ENCODE results near the gene PLXNA3.

Gene PLXNA3

DNA sequence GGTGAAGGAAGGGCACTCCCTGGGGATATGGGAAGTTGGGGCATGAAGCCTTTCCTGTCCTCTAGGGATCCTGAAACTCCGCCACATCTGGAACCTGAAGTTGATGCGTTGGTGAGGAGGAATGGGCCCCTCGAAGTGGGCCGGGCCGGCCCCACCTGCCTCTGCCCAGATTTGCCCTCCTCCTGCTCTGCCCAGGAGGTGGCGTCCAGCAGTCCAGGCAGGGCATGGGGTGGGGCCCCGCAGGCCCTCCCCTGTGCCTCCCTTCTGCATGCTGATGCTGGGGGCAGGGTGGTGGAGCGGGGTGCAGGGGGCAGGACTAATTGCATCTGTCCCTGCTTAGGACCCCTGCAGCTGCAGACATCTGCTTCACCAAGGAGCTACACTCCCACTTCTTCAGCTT lies 44.9 kb upstream of the PLXNA3 start:
- Histone ChIP-seq H3K9me3 (ENCODE audit: severe bottlenecking) (peaks cover 3% of the 10 kb centered on the region), H3K4me3 (ENCODE audit: low read depth, low read length) (no peak overlapping the region), H3K27ac (peak overlapping the region; percentile 93), H3K36me3 (peaks cover 30% of the 10 kb centered on the region), H3K27me3 (ENCODE audit: insufficient read depth, low read depth, severe bottlenecking) (peaks cover 11% of the 10 kb centered on the region)
- TF ChIP-seq, protein P1, sequence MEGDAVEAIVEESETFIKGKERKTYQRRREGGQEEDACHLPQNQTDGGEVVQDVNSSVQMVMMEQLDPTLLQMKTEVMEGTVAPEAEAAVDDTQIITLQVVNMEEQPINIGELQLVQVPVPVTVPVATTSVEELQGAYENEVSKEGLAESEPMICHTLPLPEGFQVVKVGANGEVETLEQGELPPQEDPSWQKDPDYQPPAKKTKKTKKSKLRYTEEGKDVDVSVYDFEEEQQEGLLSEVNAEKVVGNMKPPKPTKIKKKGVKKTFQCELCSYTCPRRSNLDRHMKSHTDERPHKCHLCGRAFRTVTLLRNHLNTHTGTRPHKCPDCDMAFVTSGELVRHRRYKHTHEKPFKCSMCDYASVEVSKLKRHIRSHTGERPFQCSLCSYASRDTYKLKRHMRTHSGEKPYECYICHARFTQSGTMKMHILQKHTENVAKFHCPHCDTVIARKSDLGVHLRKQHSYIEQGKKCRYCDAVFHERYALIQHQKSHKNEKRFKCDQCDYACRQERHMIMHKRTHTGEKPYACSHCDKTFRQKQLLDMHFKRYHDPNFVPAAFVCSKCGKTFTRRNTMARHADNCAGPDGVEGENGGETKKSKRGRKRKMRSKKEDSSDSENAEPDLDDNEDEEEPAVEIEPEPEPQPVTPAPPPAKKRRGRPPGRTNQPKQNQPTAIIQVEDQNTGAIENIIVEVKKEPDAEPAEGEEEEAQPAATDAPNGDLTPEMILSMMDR (IDR thresholded peaks at IDR 0.05; ENCODE audit: low read depth, low read length), result 0 out of 2 replicates have a peak, but pooled peaks have one; percentile 17
- DNase-seq, result no peak

DNA sequence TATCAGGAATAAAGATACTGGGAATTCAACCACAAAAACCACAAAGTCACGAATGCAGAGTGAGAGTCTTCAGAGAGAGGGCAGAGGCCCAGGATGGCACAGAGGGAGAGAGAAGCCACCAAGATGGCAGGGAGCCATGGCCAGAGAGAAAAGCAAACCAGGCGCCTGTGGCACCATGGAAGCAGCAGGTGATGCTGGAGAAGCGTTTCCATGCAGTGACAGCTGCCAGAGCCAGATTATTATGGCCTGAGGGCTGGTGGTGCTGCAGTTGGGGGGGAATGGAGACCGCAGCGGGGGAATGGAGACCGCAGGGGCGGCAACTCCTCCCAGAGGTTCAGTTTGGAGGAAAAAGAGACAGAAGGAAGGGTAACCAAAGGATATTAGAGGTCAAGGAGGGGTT lies 40.9 kb upstream of the PLXNA3 start:
- Histone ChIP-seq H3K4me3 (ENCODE audit: low read depth, low read length) (no peak overlapping the region), H3K27me3 (ENCODE audit: insufficient read depth, low read depth, severe bottlenecking) (no peaks in the 10 kb centered on the region), H3K9me3 (ENCODE audit: severe bottlenecking) (peaks cover 3% of the 10 kb centered on the region), H3K36me3 (peaks cover 12% of the 10 kb centered on the region), H3K27ac (no peak overlapping the region)
- TF ChIP-seq, protein P1 (IDR thresholded peaks at IDR 0.05; ENCODE audit: low read depth, low read length), result no peak
- DNase-seq, result no peak

DNA sequence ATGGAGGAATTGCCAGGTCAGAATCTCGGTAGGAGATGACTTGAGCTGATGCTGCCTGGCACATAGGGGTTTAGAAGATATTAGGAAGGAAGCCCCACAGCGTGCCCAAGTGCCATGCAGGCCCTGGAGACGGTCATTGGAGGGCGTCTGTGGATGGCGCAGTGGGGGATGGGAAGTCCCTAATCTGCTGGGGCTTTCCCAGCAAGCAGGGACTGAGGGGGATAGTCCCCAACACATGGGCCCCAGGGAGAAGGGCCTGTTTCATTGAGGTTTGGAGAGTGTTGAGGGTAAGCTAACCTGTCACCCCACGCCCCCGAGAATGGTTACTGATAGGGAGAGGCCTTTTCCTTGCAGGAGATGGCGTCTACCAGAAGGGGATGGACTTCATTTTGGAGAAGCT lies 38.9 kb upstream of the PLXNA3 start:
- no peak for DNase-seq
- TF ChIP-seq, protein P1 (IDR thresholded peaks at IDR 0.05; ENCODE audit: low read depth, low read length), result no peak

DNA sequence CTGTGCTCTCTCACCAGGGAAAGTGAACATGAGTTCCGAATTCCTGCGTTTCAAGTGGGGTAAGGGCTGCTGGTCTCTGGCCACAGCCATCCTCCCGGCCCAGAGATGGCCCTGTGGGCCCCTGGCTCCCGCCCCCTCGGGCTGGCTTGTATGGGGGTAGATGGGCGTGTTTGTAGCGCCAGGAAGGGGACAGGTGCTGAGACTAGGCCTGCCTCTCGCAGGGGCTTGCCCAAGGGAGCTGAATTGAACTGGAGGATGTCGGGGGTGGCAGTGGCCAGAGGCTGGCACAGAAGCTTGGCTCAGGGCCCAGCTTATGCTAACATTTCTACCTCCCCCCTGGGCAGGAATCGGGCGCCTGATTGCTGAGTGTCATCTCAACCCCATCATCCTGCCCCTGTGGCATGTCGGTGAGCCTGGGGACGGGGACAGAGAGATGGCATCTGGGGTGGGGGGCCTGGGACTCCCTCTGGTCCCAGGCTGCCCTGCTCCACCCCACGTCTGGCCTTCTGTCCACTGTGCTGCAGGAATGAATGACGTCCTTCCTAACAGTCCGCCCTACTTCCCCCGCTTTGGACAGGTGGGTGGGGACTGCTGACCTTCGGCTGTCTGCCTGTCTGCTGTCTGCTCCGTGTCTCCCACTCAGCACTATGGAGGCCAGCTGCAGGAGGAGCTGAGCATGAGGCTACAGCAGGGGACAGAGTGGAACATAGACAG lies 38.2 kb upstream of the PLXNA3 start:
- no peak for DNase-seq
- H3K27me3 ChIP-seq (ENCODE audit: insufficient read depth, low read depth, severe bottlenecking), result peaks cover 3% of the 10 kb centered on the region
- H3K27ac ChIP-seq, result 0 out of 2 replicates have a peak overlapping the region, but pooled peaks have one; percentile 23
- TF ChIP-seq, protein P1 (IDR thresholded peaks at IDR 0.05; ENCODE audit: low read depth, low read length), result no peak
- H3K9me3 ChIP-seq (ENCODE audit: severe bottlenecking), result peaks cover 3% of the 10 kb centered on the region
- H3K36me3 ChIP-seq, result peaks cover 4% of the 10 kb centered on the region; the same call in 1 of the 2 replicates
- H3K4me3 ChIP-seq (ENCODE audit: low read depth, low read length), result no peak overlapping the region

More for the DNA sequence above, 38.9 kb upstream of the PLXNA3 start:
- peaks cover 3% of the 10 kb centered on the region for H3K9me3 ChIP-seq (ENCODE audit: severe bottlenecking)
- no peak overlapping the region for H3K27ac ChIP-seq
- peaks cover 3% of the 10 kb centered on the region for H3K27me3 ChIP-seq (ENCODE audit: insufficient read depth, low read depth, severe bottlenecking)
- H3K4me3 ChIP-seq (ENCODE audit: low read depth, low read length), result no peak overlapping the region
- H3K36me3 ChIP-seq, result peaks cover 4% of the 10 kb centered on the region; the same call in 1 of the 2 replicates

DNA sequence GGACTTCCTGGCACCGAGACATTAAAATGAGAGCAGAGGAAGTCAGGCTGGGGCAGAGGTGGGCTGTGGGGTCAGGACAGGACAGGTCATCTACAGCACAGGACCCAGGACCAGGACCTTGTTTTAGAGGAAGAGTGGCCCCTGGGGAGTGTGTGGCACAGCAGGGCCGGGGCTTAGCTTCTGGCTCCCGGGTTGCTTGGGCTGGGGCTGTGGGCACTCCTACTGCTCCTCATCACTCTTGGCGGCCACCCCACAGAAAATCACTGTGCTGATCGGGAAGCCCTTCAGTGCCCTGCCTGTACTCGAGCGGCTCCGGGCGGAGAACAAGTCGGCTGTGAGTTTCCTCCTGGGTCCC lies 37.7 kb upstream of the PLXNA3 start:
- TF ChIP-seq, protein P1 (IDR thresholded peaks at IDR 0.05; ENCODE audit: low read depth, low read length), result no peak
- Histone ChIP-seq H3K27ac (0 out of 2 replicates have a peak overlapping the region, but pooled peaks have one; percentile 23), H3K9me3 (ENCODE audit: severe bottlenecking) (peaks cover 2% of the 10 kb centered on the region), H3K27me3 (ENCODE audit: insufficient read depth, low read depth, severe bottlenecking) (peaks cover 3% of the 10 kb centered on the region), H3K36me3 (peaks cover 2% of the 10 kb centered on the region; the same call in 1 of the 2 replicates), H3K4me3 (ENCODE audit: low read depth, low read length) (no peak overlapping the region)
- no peak for DNase-seq

Data from WERI-Rb-1 (cell line).